H1 (cell line): ENCODE data around the gene GYPC. TPM values are rescaled to one million over a fixed set of nuclear protein-coding genes. Genes with fewer than 3 reads are reported as not detected.

Experiments used
- ASH2L ChIP-seq: fragments of 200-600, 300-600 bp; sonication (generic); IDR thresholded peaks from one replicate; pipeline ENCODE4 v1.7.1; 2017; ENCODE audit warnings: low read length
- CHD2 ChIP-seq: IDR thresholded peaks from 2 replicates; pipeline ENCODE4 v1.6.1; 2012; ENCODE audit warnings: low read length, improper control_type of control experiment
- CTBP2 ChIP-seq: IDR thresholded peaks from 2 replicates; pipeline ENCODE4 v1.7.0; 2011; ENCODE audit warnings: borderline replicate concordance, mild to moderate bottlenecking, moderate library complexity, mixed read lengths, low read length; ENCODE audit not compliant: insufficient read depth, insufficient read length
- GTF2F1 ChIP-seq: IDR thresholded peaks from 2 replicates; pipeline ENCODE4 v1.6.1; 2012; ENCODE audit warnings: low read depth, low read length, improper control_type of control experiment, borderline replicate concordance
- MAX ChIP-seq: IDR thresholded peaks from 2 replicates; pipeline ENCODE4 v1.6.1; 2012; ENCODE audit warnings: inconsistent platforms
- polyA plus RNA-seq, 7 experiments: library from polyadenylated mRNA; depleted of rRNA in 3 of 7; stranded (reverse) in 5 of 7; unstranded in 2 of 7; fragments of >200 nt in 5 of 7; fragments of 200-250 nt in 2 of 7; gene quantifications; 1 replicate in 5 of 7; 2 replicates in 1 of 7; 4 replicates in 1 of 7; pipeline versions ENCODE4 v1.2.1 to v1.2.3, GENCODE V29; 2011 to 2013; ENCODE audit warnings: missing spikeins in 2 of 7, mixed read lengths in 2 of 7
- total RNA-seq: library from RNA; stranded (reverse); fragmentation: NEBNext Ultra II Directional; extraction: Animal tissue kit (Norgen Biotek cat#: 25700); gene quantifications from 2 replicates; pipeline ENCODE4 v1.2.1, GENCODE V29; 2021

The GYPC gene
- total and polyA plus RNA-seq, 2 of the 8 experiments (the other 6 are each of a cell fraction or from before 2014, with no cell fraction given) = 26.8 to 53.6 TPM

- TF ChIP-seq ASH2L (no peak), CHD2 (no peak), GTF2F1 (no peak), CTBP2 (no peak), MAX (no peak)
These were observed 8.3 kb downstream of the GYPC start (continued) for GRCh38 chr2:126664234-126664633.
